Prostate gland (tissue), 2 donors: Measurements from ENCODE around the gene CYTH1.

Experiments used
- CTCF ChIP-seq, 4 experiments: fragments of 200-600 bp in 2 of 4; fragments of 450-650 bp in 2 of 4; sonication (generic) in 2 of 4; IDR thresholded peaks; 1 replicate in 3 of 4; 2 replicates in 1 of 4; pipeline ENCODE4 v1.5.1; 2016 to 2019; ENCODE audit warnings: antibody characterized with exemption in 4 of 4, mild to moderate bottlenecking in 2 of 4, moderate library complexity in 2 of 4
- POLR2A ChIP-seq: fragments of 450-650 bp; IDR thresholded peaks from one replicate; pipeline ENCODE4 v1.6.1; 2016; ENCODE audit warnings: antibody characterized with exemption, mild to moderate bottlenecking

- TF ChIP-seq CTCF (IDR thresholded peaks at IDR 0.05) (no peak), POLR2A (no peak)
These were observed 15.1 kb upstream of the CYTH1 start for GRCh38 chr17:78797213-78797612.
